ENCODE measurements around the gene HOXA3.

Gene HOXA3

DNA sequence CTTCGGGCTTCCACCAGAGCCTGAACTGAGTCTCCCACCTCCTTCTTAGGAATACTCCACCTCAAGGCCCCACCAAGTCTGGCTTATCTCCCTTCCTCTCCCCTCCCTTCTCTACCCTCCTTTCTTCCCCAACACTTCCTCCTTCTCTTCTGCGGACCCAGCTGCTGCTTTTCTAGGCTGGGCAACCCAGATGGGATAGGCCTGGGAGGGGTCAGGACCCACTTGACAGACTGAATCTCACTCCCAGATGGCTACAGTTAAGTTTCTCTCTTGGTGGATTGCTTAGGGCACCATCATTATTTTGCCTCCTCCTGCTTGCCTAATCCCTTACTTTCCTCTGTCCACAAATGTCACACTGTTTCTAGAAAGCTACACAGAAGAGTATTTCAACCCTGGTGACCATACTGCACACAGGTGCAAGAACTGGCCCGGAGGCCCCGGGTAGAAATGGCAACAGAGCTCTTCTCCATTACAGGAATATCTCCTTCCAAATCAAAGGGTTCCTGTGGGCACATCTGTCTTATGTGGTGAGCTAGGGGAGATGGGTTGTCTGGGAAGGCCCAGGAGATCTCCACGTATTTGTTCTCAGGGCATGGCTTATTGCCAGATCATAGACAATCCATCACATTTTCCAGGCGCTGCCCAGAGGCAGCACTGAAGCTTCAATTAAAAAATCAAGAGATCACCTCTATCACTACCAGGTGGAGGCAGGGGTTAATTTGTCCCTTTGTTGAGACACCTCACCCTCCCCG, 37.8 kb upstream of the HOXA3 start:
- in situ Hi-C loops (cut with HindIII; ENCODE audit: low sequenced_read_pairs), result no loop called here

DNA sequence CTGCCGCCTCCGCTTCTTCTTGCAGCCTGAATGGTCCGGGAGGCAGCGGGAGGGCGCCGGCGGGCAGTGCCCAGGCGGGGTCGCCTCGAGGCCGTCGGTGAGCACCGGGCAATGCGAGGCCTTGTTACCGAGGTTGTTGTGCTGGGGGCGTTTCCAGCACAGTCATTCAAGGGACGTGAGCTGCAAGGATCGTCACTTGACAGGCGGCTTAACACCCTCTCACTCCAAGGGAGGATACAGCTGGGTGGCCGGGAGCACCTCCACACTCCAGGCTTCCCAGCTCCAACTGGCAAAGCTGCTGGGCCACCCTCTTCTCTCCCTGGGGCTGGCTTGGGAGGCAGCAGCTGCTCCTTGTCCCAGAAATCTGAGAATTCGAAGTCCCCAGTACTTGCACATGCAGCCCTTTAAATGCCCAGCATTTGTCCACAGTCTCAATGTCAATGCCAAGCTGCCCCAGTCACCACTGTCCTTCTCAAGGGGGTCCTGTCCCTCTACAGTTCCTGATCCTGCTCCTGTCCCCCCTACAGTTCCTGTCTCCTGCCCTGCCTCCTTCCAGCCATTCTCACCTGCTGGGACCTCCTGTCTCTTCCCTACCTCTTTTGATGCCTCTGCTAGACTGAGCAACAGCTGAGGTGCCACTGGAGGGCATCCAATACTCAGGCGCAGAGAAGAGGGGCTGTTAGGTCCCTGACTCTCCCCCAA, 37.1 kb upstream of the HOXA3 start:
- in situ Hi-C loops (cut with HindIII; ENCODE audit: low sequenced_read_pairs), result no loop called here

DNA sequence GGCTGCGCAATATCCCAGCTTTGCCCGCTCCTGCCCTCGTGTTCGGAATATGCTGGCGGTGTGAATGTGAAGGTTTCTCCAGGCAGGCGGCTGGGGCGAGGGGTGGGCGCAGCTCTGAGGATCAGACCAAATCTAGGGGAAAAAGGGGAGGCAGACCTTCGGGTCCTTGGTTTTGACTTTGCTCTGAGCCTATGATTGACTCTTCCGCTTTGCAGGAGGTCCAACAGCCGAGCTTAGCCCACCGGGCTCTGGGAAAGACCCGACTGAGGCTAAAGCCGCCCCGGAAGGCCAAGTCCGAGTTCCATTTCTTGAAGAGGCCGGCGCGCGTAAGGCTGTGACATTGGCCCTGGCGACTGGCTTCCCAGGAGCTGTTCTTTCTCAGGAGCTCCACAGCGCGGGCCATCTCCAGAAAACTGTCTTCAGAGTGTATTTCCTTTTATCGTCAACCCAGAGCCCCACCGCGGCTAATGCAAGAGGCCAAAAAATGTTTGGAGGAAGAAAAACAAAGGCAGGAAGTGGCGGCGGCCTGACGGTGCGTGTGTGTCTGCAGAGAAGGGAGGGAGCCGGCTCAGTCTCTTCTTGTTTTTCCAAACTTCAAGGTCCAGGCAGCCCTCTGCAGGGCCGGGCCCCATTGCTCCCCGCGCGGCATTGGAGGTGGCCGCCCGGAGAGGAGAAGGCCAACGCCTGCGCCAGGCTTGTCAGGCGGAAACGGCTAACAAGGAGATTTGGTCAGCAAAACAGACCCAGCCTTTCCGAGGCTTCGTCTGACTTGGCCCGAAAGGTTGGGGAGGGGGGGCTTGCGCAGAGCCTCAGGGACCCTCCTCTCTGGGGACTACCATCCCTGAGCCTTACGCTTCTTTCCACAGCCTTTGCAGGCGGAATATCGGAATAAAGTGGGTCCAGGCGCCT, 36.3 kb upstream of the HOXA3 start:
- in situ Hi-C loops (cut with HindIII; ENCODE audit: low sequenced_read_pairs), result no loop called here

DNA sequence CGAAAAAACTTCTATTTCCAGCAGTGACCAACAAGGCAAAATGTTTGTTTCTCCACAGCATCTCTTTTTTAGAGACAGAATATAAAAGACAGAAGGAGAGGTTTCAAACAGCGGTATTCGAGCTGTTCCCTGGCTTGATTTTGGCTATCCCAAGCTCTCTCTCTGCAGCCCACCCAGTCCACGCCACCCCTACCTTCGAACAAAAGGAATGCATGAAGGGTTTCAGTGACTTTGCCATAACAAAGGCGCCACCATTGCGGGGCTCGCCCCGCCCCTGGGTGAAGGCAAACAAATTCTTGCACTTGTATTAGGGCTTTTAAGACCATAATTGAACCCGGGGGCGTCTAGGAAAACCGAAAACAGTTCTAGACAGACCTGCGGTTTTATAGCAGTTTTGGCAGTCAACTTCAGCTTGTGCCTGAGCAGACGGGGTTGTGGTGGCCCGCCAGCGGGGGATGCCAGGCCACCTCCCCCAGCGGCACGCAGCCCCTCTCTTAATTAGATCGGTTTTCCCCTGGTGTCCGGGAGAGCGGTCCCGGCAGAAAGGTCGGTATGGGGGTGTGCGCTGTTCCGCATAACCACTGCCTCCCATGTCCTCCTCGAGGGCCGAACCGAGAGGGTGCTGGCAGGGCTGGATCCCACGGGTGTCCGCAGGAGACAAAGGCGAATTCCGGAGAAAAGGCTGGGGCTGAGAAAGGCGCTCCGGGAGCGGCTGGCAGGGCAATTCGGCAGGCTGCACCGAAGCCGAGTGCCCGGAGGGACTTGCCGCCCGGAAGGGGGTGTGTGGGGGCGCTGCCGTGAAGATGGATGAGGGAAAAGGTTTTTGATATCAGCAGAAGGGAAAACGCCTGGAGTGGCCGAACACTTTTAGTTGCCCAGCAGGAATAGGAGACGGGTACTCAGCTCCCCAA, 35.3 kb upstream of the HOXA3 start:
- in situ Hi-C loops (cut with HindIII; ENCODE audit: low sequenced_read_pairs), result no loop called here

DNA sequence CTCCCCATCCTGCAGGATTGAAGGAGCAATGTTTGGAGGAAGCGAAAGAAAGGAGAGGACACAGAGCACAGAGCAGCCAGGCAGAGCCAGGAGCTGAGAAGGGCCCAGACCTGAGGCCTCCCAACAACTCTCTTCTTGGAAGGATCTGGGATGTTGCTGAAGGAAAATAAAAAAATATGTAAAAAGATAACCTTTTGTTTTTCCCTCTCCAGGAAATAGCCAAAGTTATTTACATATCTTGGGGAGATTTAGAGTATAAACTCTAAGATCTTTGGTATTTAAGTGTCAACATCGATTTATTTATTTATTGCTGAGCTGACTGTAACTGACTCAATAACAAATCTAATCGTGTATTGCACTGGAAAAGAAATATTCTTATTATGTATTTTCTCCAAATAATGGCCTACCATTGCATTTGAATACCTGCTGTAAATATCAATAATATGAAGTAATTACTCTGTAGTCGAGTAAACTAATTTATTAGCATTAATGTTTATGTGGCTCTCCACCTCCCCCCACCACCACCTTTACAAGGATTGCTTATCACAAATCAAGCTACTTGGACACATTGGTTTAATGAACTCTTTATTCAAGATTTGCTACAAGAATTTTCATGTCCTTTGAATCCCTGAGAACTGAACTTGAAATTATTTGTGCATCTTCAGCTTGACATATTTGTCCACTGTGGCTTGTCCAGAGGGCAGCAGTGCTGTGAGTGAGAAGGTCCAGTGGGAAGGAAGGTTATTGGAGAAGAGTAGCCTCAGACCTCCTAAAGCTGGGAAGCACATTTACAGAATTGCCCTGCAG, 34.5 kb upstream of the HOXA3 start:
- in situ Hi-C loops (cut with HindIII; ENCODE audit: low sequenced_read_pairs), result no loop called here

DNA sequence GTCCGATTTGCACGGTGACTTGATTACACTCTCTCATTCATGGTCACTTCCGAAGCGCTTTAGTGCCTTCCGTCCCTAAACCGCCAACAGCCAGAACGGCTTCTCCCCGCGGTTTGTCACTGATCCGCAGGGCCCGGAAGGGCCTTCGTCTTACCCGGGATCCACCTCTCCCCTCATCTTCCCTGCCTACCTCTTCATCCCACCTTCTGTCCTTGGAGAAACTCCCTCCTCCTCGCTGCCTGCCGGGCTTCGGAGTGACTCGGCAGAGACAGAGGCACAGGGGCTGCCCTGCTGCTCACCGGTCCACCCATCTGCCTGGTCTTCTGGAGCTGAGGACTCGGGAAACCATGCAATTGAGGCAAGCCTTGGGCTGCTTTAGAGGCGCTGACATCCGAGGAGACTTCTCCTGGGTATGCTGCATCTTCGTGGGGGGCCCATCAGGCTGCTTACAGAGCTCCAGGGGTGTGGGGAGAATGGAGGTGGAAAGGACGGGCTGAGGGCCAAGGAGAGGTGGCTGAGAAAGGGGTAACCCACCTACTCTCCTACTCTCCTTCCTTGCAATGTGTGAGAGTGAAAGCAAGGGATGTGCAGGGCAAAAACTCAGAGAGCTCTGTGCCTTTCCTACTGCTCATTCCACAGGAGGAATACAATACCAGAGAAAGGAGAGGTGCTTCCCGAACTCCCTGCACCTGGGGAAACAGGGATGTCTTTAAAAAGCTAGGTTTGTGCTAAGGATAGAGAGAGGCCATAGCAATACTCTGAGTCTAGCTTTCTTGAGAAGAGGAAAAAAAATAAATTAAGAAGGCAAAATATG, 33.7 kb upstream of the HOXA3 start:
- in situ Hi-C loops (cut with HindIII; ENCODE audit: low sequenced_read_pairs), result no loop called here

DNA sequence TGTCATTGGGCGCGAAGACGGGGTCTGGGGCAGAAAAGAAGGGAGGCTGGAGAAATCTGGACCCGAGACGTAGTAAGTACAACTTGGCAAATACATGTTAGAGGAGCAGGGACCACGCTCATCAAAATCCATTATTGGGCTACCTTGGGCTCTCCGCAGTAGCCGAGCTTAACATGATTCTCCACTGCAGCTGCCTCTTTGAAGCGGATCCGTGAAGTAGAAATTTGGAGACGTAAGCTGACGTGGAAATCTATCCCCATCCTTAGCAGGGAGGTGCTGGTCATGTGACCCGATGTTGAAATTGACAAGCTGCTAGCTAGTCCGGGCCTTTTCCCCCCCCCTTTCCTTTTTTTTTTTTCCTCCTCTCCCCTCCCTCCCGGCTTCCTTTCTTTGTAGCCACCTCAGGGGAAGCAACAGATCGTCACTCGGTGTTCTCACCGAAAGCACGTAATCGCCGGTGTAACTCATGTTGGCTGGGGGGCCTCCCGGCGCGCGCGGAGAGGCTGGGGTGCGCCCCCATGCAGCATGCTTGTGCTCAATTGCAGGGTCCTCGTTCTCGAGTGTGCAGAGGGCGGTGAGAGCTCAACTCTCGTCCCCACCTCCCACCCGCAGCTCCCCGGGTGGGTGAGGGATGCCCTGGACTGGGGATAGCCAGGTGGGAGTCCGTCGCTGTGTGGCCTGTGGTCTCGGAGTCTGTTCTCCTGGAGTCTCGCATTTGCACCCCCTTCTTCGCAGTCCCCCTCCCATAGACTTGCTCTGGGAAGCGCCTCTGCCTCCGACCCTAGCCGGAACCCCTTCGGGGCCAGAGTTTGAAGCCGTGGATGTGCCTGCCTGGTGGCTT, 32.9 kb upstream of the HOXA3 start, which contains the start of gene HOXA11:
HOXA11 (minus strand) TSS at position 220 of the 841 bp plus-strand sequence; CDS start at position 132, 88 bp downstream.
- in situ Hi-C loops (cut with HindIII; ENCODE audit: low sequenced_read_pairs), result no loop called here

DNA sequence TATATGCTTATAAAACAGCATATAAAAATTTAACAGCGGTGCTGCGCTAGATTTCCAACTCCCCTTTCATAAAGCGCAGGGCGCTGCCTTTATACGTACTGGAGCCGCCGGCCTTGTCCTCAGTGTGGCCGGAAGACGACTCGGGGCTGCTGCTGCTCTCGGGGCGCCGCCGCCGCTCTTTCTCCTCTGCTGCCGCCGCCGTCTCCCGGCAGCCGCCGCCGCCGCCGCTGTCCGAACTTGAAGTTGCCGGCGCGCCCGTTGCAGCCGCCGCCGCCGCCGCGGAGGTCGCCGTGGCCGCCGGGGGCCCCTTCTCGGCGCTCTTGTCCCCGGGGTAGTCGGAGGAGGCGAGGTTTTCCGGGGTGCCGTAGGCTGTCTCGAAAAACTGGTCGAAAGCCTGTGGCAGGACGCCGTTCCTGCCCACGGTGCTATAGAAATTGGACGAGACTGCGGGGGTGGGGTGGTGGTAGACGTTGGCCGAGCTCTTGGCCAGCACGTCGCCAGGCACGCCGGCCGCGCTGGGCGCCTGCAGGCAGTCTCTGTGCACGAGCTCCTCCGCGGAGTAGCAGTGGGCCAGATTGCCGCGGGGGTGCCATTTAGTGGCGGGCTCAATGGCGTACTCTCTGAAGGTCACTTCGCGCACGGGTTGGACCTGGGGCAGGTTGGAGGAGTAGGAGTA, 32.1 kb upstream of the HOXA3 start:
- in situ Hi-C loops (cut with HindIII; ENCODE audit: low sequenced_read_pairs), result no loop called here

DNA sequence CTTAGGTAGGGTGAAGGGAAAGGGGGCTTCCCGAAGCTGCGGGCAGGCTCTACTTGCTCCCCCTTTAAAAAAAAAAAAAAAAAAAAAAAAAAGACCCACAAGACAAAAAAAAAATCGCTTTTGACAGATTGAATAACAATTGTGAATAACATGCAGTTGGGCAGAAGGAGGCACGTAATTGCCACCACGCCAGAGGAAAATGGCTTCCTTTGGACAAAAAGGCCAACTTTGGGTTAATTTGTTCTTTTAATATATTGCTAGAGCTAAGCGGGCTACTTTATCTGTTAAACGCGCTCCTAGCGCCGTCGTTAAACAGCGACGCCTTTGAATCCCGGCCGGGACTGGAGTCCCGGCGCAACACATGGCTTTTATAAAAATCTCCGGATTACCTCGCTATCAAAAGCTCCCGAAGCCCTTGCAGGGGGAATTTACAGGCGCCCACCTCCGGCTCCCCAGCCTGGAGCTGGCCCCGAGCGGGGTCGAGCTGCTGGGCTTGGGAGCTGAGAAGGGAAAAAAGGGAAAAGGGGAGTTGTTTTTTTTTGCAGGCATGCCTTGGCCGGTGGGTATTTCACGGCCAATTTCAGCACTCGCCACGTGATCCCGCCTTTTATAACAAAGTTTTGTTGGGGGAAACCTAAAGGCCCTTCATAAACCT, 31.4 kb upstream of the HOXA3 start:
- in situ Hi-C loops (cut with HindIII; ENCODE audit: low sequenced_read_pairs), result no loop called here

DNA sequence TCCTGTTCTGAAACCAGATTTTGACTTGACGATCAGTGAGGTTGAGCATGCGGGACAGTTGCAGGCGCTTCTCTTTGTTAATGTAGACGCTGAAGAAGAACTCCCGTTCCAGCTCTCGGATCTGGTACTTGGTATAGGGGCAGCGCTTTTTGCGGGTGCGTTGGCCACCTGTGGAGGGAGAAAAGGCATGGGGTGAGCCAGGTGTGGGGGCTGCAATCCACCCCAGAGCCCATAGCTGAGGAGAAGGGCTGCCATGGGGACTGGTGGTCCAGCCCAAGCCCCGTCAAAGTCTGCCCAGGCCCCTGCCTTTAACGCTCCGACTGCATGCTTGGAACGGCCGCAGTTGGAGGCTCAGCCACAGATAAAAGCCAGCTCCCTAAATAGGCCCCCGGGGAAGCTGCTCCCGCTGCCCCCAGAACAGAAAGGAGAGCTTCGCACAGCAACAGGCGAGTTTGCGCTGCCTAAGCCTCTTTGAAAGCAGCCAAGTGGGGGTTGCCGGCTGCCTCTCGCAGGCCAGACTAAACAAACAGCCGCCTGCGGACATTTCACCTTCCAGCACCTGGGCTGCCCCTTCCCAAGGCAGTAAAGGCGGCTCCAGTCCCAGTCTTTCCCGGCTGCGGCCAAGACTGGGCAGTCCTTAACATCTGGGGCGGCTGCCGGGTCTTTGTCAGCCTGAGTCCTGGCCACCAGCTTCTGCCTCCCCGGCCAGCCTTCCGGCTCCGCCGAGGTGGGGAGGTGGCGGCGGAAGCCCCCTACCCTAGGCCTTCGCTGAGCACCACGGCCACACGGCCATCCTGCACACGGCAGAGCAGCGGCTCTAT, 30.7 kb upstream of the HOXA3 start:
- in situ Hi-C loops (cut with HindIII; ENCODE audit: low sequenced_read_pairs), result no loop called here

DNA sequence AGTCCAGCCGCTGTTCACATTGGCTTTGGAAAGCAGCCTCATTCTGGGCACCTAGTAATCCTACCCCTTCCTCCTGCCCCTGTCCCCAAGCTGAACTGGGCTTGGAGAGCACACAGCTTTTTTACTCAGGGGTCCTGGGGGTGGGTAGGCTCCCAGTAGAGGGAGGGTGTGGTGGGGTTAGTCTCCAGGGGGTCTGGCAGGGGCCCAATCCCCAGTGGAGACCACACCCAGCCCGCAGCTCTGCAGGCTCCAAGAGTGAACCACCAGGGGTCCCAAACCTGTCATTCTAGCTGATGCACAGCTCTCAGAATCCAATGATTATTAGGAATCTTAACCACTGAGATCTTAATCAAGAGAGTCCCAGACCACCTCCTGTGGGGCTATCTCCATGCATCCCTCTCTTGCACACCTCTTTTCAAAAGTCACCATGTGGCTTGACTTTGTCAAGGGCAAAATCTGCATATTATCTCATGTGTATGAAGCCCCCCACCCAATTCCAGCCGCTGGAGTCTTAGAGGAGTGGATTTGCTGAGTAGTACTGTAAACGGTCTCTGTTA, 30.0 kb upstream of the HOXA3 start:
- in situ Hi-C loops (cut with HindIII; ENCODE audit: low sequenced_read_pairs), result no loop called here

DNA sequence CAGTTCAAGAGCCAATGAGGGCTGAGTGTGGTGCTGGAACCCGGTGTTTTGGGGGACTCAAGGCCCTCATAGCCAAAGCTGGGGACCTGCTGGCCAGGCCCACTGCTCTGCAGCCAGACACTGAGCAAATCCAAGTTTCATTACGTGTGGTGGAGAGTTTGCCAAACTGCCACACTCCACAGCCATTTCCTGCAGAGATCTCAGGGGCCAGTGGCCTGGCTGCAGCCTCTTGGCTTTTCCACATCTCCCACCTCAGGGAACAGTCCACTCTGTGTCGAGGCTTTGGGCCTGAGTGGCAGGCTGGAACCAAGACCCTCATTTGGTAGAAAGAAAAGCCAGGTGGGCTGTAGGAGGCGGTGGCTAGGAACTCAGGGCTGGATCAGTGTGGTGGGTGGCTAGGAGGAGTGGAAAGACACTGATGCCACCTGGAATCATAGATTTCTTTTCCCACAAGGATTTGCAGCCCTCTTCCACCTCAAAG, 29.5 kb upstream of the HOXA3 start:
- in situ Hi-C loops (cut with HindIII; ENCODE audit: low sequenced_read_pairs), result no loop called here

DNA sequence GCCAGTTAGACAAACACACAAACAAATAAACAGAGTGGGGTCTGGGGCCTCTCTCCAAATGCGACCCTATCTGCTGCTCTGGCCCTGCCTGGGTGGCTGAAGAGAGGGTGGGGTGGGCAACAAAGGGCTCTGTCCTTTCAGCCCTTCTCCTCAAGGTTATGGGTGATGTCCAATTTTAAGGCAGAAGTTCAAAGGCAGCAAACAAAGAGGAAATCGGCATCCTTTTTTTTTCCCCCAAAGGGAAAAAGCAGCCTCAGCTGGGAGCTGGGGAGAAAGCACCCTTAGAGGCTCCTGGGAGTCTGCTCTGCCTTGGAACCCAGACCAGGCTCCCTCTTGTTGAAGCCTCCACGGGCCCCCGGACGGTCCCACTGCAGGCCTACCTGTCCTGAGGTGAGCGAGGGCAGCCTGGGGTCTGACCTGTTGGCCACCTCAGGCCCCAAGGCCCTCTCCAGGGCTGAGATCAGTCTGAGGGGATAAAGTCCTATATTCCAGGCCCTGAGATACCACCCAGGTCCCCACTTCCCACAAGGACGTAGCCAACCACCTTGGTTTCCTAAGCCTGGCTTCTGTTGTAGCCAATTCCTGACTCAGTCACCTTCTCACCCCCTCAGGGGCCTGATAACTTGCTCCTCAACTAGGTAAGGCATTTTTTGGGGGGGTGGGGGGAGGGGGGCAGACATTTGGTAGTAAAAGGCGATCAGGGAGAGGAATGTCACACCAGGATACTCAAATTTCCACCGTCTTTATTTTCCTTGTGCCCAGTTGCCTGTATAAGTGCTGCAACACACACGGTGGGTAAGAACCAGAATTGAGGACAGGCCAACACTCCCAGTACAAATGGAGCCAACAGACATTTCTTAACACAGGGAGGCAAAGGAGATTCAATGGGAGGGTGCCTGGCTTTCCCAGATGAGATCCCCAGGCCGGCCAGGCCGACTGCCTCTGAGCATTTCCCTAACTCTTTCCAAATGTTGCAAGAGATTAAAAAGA, 28.3 kb upstream of the HOXA3 start:
- in situ Hi-C loops (cut with HindIII; ENCODE audit: low sequenced_read_pairs), result no loop called here
